HL-60/S4 treated with retinoic acid at 250 ng/mL for 4 days and 3 days (cell line): ENCODE data around the gene OPRD1.

ENCODE experiments used
- in situ Hi-C: fragments of 300-500 bp; cut with MboI; formaldehyde crosslinking; loops from 2 replicates; pipeline ENCODE4 v1.7.0; 2022; ENCODE audit warnings: low sequenced_read_pairs

The OPRD1 gene

GRCh38 chr1:28898405-28898881 is 86.5 kb downstream of the OPRD1 start:
- in situ Hi-C loops = no loop called here

GRCh38 chr1:28899267-28899666 is 87.3 kb downstream of the OPRD1 start:
- in situ Hi-C loops = no loop called here

- in situ Hi-C loops = no loop called here
These were observed 88.6 kb downstream of the OPRD1 start for GRCh38 chr1:28900562-28900961.

GRCh38 chr1:28902738-28903137 is 90.8 kb downstream of the OPRD1 start:
- in situ Hi-C loops = no loop called here

- in situ Hi-C loops = no loop called here
These were observed 94.1 kb downstream of the OPRD1 start for GRCh38 chr1:28905921-28906666.

- in situ Hi-C loops = no loop called here
These were observed 97.2 kb downstream of the OPRD1 start for GRCh38 chr1:28909198-28909597.

- in situ Hi-C loops = no loop called here
These were observed 98.6 kb downstream of the OPRD1 start for GRCh38 chr1:28910379-28911115.

- in situ Hi-C loops = no loop called here
These were observed 101.8 kb downstream of the OPRD1 start for GRCh38 chr1:28913786-28914227.

GRCh38 chr1:28914228-28915030 is 102.5 kb downstream of the OPRD1 start, which contains the start of gene EPB41:
EPB41 (plus strand) TSS chr1:28914569; CDS start chr1:28987438, 72,869 bp downstream.
- in situ Hi-C loops = no loop called here

GRCh38 chr1:28915031-28915895 is 103.3 kb downstream of the OPRD1 start:
- in situ Hi-C loops = no loop called here

GRCh38 chr1:28917757-28918118 is 105.8 kb downstream of the OPRD1 start:
- in situ Hi-C loops = no loop called here
